Liver (tissue), 3 donors: ENCODE measurements around the gene SWI5.

ENCODE experiments used
- EGR1 ChIP-seq, 2 donors: IDR thresholded peaks; 2 replicates each; pipeline ENCODE4 v1.6.1; 2016 to 2018; ENCODE audit warnings: antibody characterized with exemption in 2 of 2, low read depth in 2 of 2
- HNF4G ChIP-seq: IDR thresholded peaks from 2 replicates; pipeline ENCODE4 v1.6.1; 2016; ENCODE audit warnings: antibody characterized with exemption
- TAF1 ChIP-seq: conservative IDR thresholded peaks from 2 replicates; pipeline ENCODE4 v1.6.1; 2016; ENCODE audit warnings: antibody characterized with exemption, mild to moderate bottlenecking
- TF ChIP-seq, protein P1 (sequence below): fragments of 150-350 bp; IDR thresholded peaks from 2 replicates; pipeline ENCODE4 v1.5.1; 2017; ENCODE audit warnings: improper control_type of control experiment, low read depth, low read length; ENCODE audit not compliant: missing input control
- TF ChIP-seq, protein P2 (sequence below): IDR thresholded peaks from 2 replicates; pipeline ENCODE4 v1.6.1; 2016; ENCODE audit warnings: antibody characterized with exemption
- TF ChIP-seq, protein P3 (sequence below): IDR thresholded peaks from 2 replicates; pipeline ENCODE4 v1.6.1; 2016; ENCODE audit warnings: antibody characterized with exemption
- TF ChIP-seq, protein P4 (sequence below): IDR thresholded peaks from 2 replicates; pipeline ENCODE4 v1.6.1; 2016; ENCODE audit warnings: antibody characterized with exemption, mild to moderate bottlenecking
- donor health status: healthy.
- donor health status: healthy.

GRCh38 chr9:128276574-128277270 lies 646 bp downstream of the SWI5 start:
- TF ChIP-seq HNF4G (no peak), EGR1 (IDR thresholded peaks at IDR 0.05; ENCODE audit: low read depth in 2 of 2) (no peak), TAF1 (no peak)
- TF ChIP-seq, protein P1, sequence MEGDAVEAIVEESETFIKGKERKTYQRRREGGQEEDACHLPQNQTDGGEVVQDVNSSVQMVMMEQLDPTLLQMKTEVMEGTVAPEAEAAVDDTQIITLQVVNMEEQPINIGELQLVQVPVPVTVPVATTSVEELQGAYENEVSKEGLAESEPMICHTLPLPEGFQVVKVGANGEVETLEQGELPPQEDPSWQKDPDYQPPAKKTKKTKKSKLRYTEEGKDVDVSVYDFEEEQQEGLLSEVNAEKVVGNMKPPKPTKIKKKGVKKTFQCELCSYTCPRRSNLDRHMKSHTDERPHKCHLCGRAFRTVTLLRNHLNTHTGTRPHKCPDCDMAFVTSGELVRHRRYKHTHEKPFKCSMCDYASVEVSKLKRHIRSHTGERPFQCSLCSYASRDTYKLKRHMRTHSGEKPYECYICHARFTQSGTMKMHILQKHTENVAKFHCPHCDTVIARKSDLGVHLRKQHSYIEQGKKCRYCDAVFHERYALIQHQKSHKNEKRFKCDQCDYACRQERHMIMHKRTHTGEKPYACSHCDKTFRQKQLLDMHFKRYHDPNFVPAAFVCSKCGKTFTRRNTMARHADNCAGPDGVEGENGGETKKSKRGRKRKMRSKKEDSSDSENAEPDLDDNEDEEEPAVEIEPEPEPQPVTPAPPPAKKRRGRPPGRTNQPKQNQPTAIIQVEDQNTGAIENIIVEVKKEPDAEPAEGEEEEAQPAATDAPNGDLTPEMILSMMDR: no peak
- TF ChIP-seq, protein P2, sequence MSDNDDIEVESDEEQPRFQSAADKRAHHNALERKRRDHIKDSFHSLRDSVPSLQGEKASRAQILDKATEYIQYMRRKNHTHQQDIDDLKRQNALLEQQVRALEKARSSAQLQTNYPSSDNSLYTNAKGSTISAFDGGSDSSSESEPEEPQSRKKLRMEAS: no peak
- TF ChIP-seq, protein P3, sequence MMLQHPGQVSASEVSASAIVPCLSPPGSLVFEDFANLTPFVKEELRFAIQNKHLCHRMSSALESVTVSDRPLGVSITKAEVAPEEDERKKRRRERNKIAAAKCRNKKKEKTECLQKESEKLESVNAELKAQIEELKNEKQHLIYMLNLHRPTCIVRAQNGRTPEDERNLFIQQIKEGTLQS: no peak
- TF ChIP-seq, protein P4, sequence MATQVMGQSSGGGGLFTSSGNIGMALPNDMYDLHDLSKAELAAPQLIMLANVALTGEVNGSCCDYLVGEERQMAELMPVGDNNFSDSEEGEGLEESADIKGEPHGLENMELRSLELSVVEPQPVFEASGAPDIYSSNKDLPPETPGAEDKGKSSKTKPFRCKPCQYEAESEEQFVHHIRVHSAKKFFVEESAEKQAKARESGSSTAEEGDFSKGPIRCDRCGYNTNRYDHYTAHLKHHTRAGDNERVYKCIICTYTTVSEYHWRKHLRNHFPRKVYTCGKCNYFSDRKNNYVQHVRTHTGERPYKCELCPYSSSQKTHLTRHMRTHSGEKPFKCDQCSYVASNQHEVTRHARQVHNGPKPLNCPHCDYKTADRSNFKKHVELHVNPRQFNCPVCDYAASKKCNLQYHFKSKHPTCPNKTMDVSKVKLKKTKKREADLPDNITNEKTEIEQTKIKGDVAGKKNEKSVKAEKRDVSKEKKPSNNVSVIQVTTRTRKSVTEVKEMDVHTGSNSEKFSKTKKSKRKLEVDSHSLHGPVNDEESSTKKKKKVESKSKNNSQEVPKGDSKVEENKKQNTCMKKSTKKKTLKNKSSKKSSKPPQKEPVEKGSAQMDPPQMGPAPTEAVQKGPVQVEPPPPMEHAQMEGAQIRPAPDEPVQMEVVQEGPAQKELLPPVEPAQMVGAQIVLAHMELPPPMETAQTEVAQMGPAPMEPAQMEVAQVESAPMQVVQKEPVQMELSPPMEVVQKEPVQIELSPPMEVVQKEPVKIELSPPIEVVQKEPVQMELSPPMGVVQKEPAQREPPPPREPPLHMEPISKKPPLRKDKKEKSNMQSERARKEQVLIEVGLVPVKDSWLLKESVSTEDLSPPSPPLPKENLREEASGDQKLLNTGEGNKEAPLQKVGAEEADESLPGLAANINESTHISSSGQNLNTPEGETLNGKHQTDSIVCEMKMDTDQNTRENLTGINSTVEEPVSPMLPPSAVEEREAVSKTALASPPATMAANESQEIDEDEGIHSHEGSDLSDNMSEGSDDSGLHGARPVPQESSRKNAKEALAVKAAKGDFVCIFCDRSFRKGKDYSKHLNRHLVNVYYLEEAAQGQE: no peak
